Embryonic facial prominence (tissue), 1 donor: ENCODE measurements around the gene CKLF.
A peak's percentile ranks its signal among the peaks of the same experiment; 100 is the strongest.
"Not testable (repeated sequence)": the region's sequence is repeated elsewhere in the genome, so short reads cannot be mapped to it uniquely, and the experiment has no call there.

Experiments
- DNase-seq: peaks from one replicate; pipeline ENCODE4 v3.0.0-alpha.2; 2016; ENCODE audit errors: extremely low spot score

Gene CKLF

DNA sequence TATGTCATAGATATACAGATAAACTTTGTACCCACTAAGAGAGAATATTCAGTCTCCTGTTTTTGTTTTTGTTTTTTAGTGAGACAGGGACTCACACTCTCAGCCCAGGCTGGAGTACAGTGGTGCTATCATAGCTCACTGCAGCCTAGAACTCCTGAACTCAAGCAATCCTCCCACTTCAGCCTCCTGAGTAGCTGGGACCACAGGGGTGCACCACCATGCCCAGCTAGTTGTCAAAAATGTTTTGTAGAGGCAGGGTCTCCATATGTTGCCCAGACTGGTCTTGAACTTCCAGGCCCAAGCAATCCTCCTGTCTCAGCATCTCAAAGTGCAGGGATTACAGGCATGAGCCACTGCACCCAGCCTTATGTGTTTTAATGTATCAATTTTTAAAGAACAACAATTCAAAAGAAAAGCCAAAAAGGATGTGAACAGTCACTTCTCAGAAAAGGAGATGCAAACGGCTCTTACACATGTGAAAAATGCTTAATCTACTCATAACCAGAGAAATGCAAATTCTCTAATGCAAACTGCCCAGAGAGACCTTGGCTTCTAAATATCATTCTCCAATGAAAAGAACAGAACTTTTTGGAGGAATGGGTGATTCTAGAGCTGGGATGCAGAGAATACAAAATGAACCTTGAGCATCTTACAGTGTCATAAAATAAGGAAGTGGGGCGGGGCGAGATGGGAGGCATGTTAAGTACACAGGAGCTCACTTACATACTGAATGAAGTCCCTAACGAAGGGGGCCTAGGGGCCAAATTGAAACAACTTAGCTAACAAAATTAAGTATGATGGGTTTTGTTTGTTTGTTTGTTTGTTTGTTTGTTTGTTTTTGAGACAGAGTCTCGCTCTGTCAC is 44.8 kb downstream of the CKLF start:
- DNase-seq = no peak

- DNase-seq = no peak
These were observed 45.7 kb downstream of the CKLF start for GRCh38 chr16:66598111-66598510.

- no peak for DNase-seq
These were observed 47.4 kb downstream of the CKLF start for GRCh38 chr16:66599726-66600125.

- no peak for DNase-seq
These were observed 48.1 kb downstream of the CKLF start for GRCh38 chr16:66600477-66600876.

GRCh38 chr16:66601471-66601870 is 49.1 kb downstream of the CKLF start:
- no peak for DNase-seq

- DNase-seq = peak; percentile 46
These were observed 51.4 kb downstream of the CKLF start for GRCh38 chr16:66603537-66604375.

GRCh38 chr16:66604376-66605176 is 52.2 kb downstream of the CKLF start, which contains the start of gene CMTM3:
Gene CMTM3 (plus strand): TSS chr16:66604704. CDS start chr16:66604806, 102 bp downstream.
- peak; percentile 65 for DNase-seq

DNA sequence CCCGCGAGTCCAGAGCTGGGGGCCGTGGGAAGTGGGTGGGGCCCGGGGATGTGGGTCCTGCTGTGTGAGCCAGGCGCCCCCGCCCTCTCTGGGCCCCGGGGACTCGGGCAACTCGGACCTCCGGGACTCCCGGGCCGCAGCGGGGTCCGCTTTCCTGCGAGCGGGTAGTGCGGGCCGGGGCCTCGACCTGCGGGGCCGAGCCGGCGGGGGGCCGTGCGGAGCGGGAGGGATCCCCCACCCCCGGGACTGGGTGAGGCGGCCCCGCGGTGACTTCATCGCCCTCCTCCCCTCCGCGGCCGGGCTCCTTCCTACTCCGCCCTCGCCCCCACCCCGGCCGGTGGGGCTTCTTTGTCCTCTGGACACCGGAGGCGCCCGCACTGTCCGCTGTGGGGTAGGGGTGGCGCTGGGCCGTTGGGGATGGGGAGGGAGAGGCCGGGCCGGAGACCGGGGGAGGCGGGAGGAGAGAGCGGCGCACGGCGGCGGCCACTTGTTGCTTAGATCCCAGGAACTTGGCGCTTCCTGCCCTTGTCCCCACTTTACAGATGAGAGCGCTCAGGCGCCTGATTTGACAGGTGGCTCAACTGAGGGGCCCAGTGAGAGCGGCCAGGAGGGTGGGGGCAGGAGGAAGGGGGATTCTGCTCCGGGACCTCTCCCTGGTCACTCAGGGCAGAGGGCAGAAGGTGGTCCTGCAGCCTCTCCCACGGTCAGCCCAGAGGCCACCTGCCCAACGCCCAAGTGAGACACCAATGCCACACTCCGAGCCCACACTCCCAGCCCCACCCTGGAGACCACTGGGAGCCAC is 53.0 kb downstream of the CKLF start:
- no peak for DNase-seq

DNA sequence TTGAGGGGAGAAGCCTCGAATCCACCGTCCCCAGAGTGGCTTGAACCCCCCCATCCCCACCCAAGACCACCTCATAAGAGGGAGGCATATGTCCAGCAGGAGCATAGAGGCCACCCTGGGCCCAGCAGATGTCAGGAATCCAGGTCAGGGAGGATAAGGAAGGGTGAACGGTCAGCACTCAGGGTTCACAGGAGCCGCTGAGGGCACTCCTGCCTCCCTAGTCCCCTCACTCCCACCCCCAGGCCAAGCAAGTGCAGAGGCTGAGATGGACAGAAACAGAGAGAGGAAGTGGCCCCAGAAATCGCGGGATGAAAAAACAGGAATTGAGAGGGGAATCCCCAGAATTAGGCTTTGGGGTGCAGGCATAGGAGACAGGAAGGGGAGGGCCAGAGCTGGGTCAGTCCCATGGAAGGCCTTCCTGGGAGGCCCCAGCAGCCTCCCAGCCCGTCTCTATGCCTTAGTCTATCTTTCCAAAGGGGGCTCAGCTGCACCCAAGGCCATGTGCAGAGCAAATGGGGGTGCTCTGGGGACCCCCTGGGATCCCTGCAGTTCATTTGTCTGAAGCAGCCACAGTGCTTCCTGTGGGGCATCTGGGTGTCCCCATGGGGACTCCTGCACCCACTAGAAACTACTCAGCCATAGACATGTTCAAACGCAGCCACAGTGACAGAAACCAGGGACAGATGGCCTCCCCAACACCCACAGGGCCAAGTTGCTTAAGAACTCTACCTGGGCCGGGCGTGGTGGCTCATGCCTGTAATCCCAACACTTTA is 53.8 kb downstream of the CKLF start:
- DNase-seq = no peak

GRCh38 chr16:66608241-66609138 is 56.1 kb downstream of the CKLF start:
- DNase-seq = peak; percentile 56

GRCh38 chr16:66609139-66609510 is 56.7 kb downstream of the CKLF start:
- DNase-seq = no peak

DNA sequence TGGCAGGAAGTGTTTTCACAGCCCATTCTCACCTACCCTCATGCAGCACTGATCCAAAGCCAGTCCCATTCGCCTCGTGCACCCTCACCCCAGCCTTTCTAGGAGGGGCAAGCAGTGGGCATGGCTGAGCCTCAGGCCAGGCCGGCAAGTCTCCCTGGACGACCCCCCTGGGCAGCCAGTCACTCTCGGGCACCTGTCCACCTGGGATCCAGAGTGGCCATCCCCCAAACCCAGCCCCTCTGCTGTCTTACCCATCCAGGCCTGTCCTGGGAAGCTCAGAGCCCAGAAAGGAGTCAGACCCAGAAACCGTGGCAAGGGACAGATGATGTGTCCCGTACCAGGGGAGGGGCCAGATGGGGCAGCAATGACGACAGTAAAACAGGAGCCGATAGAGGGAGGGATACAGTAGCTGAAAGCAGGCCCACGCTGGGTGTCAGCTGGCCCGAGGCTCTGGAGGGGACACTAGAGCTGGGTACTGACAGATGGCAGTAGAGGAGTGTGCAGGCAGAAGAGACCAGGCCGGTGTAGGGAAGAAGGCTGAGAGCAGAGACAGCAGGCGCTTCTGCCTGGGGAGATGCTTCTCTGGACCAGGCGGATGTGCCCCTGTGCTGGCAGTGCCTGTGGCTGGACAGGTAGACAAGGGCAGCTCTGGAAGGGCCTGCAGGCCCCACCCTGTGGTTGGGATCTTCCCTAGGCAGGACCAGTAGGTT is 57.9 kb downstream of the CKLF start:
- no peak for DNase-seq

GRCh38 chr16:66611911-66612310 is 59.5 kb downstream of the CKLF start:
- DNase-seq = not testable (repeated sequence)

- no peak for DNase-seq
These were observed 60.0 kb downstream of the CKLF start for GRCh38 chr16:66612422-66612821.

DNA sequence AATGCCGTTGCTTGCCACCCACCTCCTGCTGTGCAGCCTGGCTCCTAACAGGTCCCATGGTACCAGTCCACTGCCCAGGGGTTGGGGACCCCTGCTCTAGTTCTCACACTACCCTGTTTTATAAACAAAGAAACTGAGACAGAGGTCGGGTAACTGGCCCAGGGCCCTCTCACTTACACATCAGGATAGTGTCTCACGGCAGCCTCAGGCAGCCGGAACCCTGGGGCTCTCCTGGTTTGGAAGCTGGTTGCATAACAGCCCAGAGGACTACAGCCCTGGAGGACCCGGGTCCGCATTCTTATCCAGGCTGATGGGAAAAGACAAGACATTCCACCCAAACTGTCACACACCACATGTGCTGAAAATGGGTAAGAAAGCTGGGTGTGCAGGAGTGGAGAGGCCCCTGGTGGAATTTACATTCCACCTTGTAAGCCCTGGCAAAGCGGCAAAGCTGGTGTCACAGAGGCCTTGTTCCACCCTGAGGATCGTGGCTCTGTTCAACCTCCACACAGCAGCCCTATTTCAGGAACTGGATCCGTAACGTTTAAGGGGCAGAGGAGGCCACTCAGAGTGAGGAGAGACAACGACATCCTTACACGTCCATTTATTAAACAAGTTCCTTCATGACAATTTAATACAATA is 61.9 kb downstream of the CKLF start:
- no peak for DNase-seq
